Measurements from ENCODE around the gene BTBD9. TPM values are rescaled to one million over a fixed set of nuclear protein-coding genes. Genes with fewer than 3 reads are reported as not detected.

BTBD9 gene
- total RNA-seq, 1 experiment from 2014 or later = 10.8 TPM

DNA sequence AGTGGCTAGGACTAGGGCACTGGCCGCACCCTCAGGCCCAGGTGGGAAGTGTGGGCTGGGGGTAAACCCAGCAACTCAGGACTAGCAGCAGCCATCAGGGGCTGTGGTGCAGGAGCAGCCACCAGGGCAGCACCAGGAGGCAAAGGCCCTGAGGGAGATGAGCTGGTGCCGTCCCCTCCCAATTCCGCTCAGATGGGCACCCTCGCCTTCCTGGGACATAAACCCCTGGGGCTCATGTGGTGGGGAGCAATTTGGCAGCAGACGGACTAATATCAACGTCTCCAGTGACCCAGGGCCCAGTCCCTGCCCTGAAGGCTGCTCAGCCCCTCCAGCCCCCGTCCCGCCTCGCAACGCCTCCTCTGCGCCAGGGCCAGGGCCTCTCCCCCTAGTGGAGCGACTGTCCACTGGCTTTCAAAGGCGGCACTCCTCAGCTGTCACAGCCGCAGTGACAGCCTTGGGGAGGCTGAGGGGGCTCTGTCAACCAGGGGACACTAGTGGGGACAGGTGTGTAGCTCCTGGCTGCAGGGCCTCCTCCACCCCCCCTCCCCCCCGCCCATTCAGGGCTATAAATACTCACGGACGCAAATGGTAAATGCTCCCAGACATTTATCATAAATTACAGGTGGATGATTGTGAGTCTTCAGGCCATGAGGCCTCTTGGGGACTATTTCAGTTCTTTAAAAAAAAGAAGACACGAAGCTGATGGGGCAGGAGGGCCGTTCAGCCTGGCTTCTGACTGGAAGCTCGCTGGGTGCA lies 470.3 kb downstream of the BTBD9 start:
- no peak for TF ChIP-seq EZH2 (IDR thresholded peaks at IDR 0.05; ENCODE audit: low read depth)
- TF ChIP-seq CTCF (conservative IDR thresholded peaks at IDR 0.05) = no peak
- Histone ChIP-seq H3K79me2 (ENCODE audit: low read depth) (no peaks in the 10 kb centered on the region), H3K9me3 (ENCODE audit: insufficient read depth, low read depth) (no peaks in the 10 kb centered on the region), H3K27me3 (ENCODE audit: insufficient read depth, low read depth) (no peaks in the 10 kb centered on the region), H2AFZ (no peak overlapping the region), H3K4me1 (replicated peaks; ENCODE audit: insufficient read depth) (no peaks in the 10 kb centered on the region), H3K36me3 (ENCODE audit: low read depth) (no peaks in the 10 kb centered on the region), H3K27ac (no peak overlapping the region), H3K4me2 (no peak overlapping the region), H4K20me1 (ENCODE audit: insufficient read depth) (no peaks in the 10 kb centered on the region; the same call in 1 of the 2 replicates), H3F3A (ENCODE audit: insufficient read depth, low read depth) (no peaks in the 10 kb centered on the region), H3K4me3 (no peak overlapping the region), H3K9me2 (ENCODE audit: insufficient read depth) (no peaks in the 10 kb centered on the region)
- intact Hi-C loops (cut with micrococcal nuclease; ENCODE audit: unreplicated experiment) = no loop called here
- CTCF ChIA-PET = no interaction called here
- no TSS peak for BruUV-seq (replicated peaks)
- POLR2A ChIA-PET (ENCODE audit: unreplicated experiment) = no interaction called here
- no peak for DNase-seq

GRCh38 chr6:38168699-38169098 lies 471.0 kb downstream of the BTBD9 start:
- Histone ChIP-seq H3K4me3 (no peak overlapping the region), H3F3A (ENCODE audit: insufficient read depth, low read depth) (no peaks in the 10 kb centered on the region), H3K27me3 (ENCODE audit: insufficient read depth, low read depth) (no peaks in the 10 kb centered on the region), H3K4me2 (no peak overlapping the region), H3K9me2 (ENCODE audit: insufficient read depth) (no peaks in the 10 kb centered on the region), H2AFZ (no peak overlapping the region), H3K9me3 (ENCODE audit: insufficient read depth, low read depth) (no peaks in the 10 kb centered on the region), H3K4me1 (replicated peaks; ENCODE audit: insufficient read depth) (no peaks in the 10 kb centered on the region), H3K36me3 (ENCODE audit: low read depth) (no peaks in the 10 kb centered on the region), H3K27ac (no peak overlapping the region), H4K20me1 (ENCODE audit: insufficient read depth) (no peaks in the 10 kb centered on the region; the same call in 1 of the 2 replicates), H3K79me2 (ENCODE audit: low read depth) (no peaks in the 10 kb centered on the region)
- BruUV-seq (replicated peaks) = no TSS peak
- ChIA-PET POLR2A (ENCODE audit: unreplicated experiment) (no interaction called here), CTCF (no interaction called here)
- no peak for TF ChIP-seq CTCF (conservative IDR thresholded peaks at IDR 0.05)
- TF ChIP-seq EZH2 (IDR thresholded peaks at IDR 0.05; ENCODE audit: low read depth) = no peak
- intact Hi-C loops (cut with micrococcal nuclease; ENCODE audit: unreplicated experiment) = no loop called here
- DNase-seq = no peak

- CTCF ChIA-PET = no interaction called here
- Histone ChIP-seq H3K79me2 (ENCODE audit: low read depth) (no peaks in the 10 kb centered on the region), H3K4me3 (no peak overlapping the region), H3K4me2 (no peak overlapping the region), H3K36me3 (ENCODE audit: low read depth) (no peaks in the 10 kb centered on the region), H2AFZ (no peak overlapping the region), H4K20me1 (ENCODE audit: insufficient read depth) (no peaks in the 10 kb centered on the region; the same call in 1 of the 2 replicates), H3K9me2 (ENCODE audit: insufficient read depth) (no peaks in the 10 kb centered on the region), H3K27me3 (ENCODE audit: insufficient read depth, low read depth) (no peaks in the 10 kb centered on the region), H3K9me3 (ENCODE audit: insufficient read depth, low read depth) (no peaks in the 10 kb centered on the region), H3K4me1 (replicated peaks; ENCODE audit: insufficient read depth) (no peaks in the 10 kb centered on the region), H3K27ac (no peak overlapping the region), H3F3A (ENCODE audit: insufficient read depth, low read depth) (no peaks in the 10 kb centered on the region)
- BruUV-seq (replicated peaks) = no TSS peak
- POLR2A ChIA-PET (ENCODE audit: unreplicated experiment) = no interaction called here
- DNase-seq = no peak
- TF ChIP-seq CTCF (conservative IDR thresholded peaks at IDR 0.05) (no peak), EZH2 (IDR thresholded peaks at IDR 0.05; ENCODE audit: low read depth) (no peak)
- intact Hi-C loops (cut with micrococcal nuclease; ENCODE audit: unreplicated experiment) = no loop called here
Measured at GRCh38 chr6:38168126-38168525, 471.6 kb downstream of the BTBD9 start.

Measured in PC-9 (cell line).